ENCODE measurements around the gene NEXN. TPM values are rescaled to one million over a fixed set of nuclear protein-coding genes. Genes with fewer than 3 reads are reported as not detected.
A peak's percentile ranks its signal among the peaks of the same experiment; 100 is the strongest.

The NEXN gene
- total and polyA plus RNA-seq, 2 of the 13 experiments (the other 11 are each of a cell fraction or from before 2014, with no cell fraction given) = 0.07 to 0.97 TPM

- TF ChIP-seq DDIT3 (CRISPR knock-in tag; IDR thresholded peaks at IDR 0.05) (no peak), ZNF552 (CRISPR knock-in tag; IDR thresholded peaks at IDR 0.05; ENCODE audit: borderline replicate concordance) (no peak; the same call in 1 of the 2 replicates), ZSCAN22 (CRISPR knock-in tag; IDR thresholded peaks at IDR 0.05) (no peak), HOXA9 (CRISPR knock-in tag; IDR thresholded peaks at IDR 0.05; ENCODE audit: borderline replicate concordance) (0 out of 2 replicates have a peak, but pooled peaks have one; percentile 59), ZBTB7A (CRISPR knock-in tag; IDR thresholded peaks at IDR 0.05) (no peak), KLF13 (CRISPR knock-in tag; IDR thresholded peaks at IDR 0.05) (no peak), ZMYM3 (CRISPR knock-in tag; IDR thresholded peaks at IDR 0.05) (no peak), NR0B2 (CRISPR knock-in tag; IDR thresholded peaks at IDR 0.05) (no peak), FOXO1 (CRISPR knock-in tag; IDR thresholded peaks at IDR 0.05) (no peak), ZNF513 (CRISPR knock-in tag; conservative IDR thresholded peaks at IDR 0.05) (no peak), THAP8 (CRISPR knock-in tag; IDR thresholded peaks at IDR 0.05; ENCODE audit: borderline replicate concordance) (no peak), ZBTB34 (CRISPR knock-in tag; IDR thresholded peaks at IDR 0.05) (no peak), ZNF263 (CRISPR knock-in tag; IDR thresholded peaks at IDR 0.05) (0 out of 2 replicates have a peak, but pooled peaks have one; percentile 5), KMT2B (CRISPR knock-in tag; IDR thresholded peaks at IDR 0.05) (peak; percentile 78), ZNF33A (CRISPR knock-in tag; IDR thresholded peaks at IDR 0.05; ENCODE audit: borderline replicate concordance) (no peak; the same call in 1 of the 2 replicates), NFE2 (CRISPR knock-in tag; IDR thresholded peaks at IDR 0.05) (no peak), ZNF790 (CRISPR knock-in tag; IDR thresholded peaks at IDR 0.05; ENCODE audit: borderline replicate concordance) (no peak), RAD51 (IDR thresholded peaks at IDR 0.05; ENCODE audit: borderline replicate concordance) (no peak), HDAC1 (CRISPR knock-in tag; IDR thresholded peaks at IDR 0.05) (no peak), MBD4 (IDR thresholded peaks at IDR 0.05; ENCODE audit: borderline replicate concordance, low read length) (no peak), ZBTB21 (CRISPR knock-in tag; IDR thresholded peaks at IDR 0.05) (peak; percentile 41; the same call in 1 of the 2 replicates)
These were observed 90.8 kb downstream of the NEXN start, which contains the start of gene FUBP1 (continued) for GRCh38 chr1:77978969-77979876.

Data from HepG2 (cell line).